NCI-H2107 (cell line): ENCODE data around the gene DGKE.

Experiments used
- DNase-seq: peaks from one replicate; lab custom pipeline; 2025; lab: John Stamatoyannopoulos, UW

Gene DGKE

GRCh38 chr17:56833809-56834379 is at the start of gene DGKE, which contains the start of gene C17orf67:
TSS of gene DGKE (plus strand) at chr17:56834151. CDS start at chr17:56834796, 645 bp downstream.
TSS of gene C17orf67 (minus strand) at chr17:56833920. CDS start at chr17:56815810, 18,110 bp downstream.
- peak; percentile 87 for DNase-seq

- DNase-seq: no peak
Observed at GRCh38 chr17:56785405-56785804, 48.5 kb upstream of the DGKE start.

GRCh38 chr17:56785997-56786680 is 47.8 kb upstream of the DGKE start:
- no peak for DNase-seq

GRCh38 chr17:56786989-56787482 is 46.9 kb upstream of the DGKE start:
- no peak for DNase-seq

- no peak for DNase-seq
Observed at GRCh38 chr17:56792267-56792666, 41.7 kb upstream of the DGKE start.

GRCh38 chr17:56793531-56793930 is 40.4 kb upstream of the DGKE start:
- DNase-seq: no peak

- DNase-seq: no peak
Observed at GRCh38 chr17:56793957-56794356, 40.0 kb upstream of the DGKE start.

GRCh38 chr17:56795221-56795865 is 38.6 kb upstream of the DGKE start:
- no peak for DNase-seq

GRCh38 chr17:56796536-56796935 is 37.4 kb upstream of the DGKE start:
- no peak for DNase-seq

GRCh38 chr17:56798916-56799315 is 35.0 kb upstream of the DGKE start:
- DNase-seq: peak; percentile 22

GRCh38 chr17:56801459-56802178 is 32.3 kb upstream of the DGKE start:
- no peak for DNase-seq

GRCh38 chr17:56803071-56803470 is 30.9 kb upstream of the DGKE start:
- no peak for DNase-seq

- DNase-seq: no peak
Observed at GRCh38 chr17:56804454-56804853, 29.5 kb upstream of the DGKE start.

GRCh38 chr17:56806949-56807348 is 27.0 kb upstream of the DGKE start:
- DNase-seq: no peak

GRCh38 chr17:56807723-56808122 is 26.2 kb upstream of the DGKE start:
- DNase-seq: no peak

- DNase-seq: no peak
Observed at GRCh38 chr17:56808503-56808902, 25.4 kb upstream of the DGKE start.

GRCh38 chr17:56809106-56809819 is 24.7 kb upstream of the DGKE start:
- DNase-seq: no peak

GRCh38 chr17:56809820-56810179 is 24.2 kb upstream of the DGKE start:
- no peak for DNase-seq

- DNase-seq: no peak
Observed at GRCh38 chr17:56810343-56810742, 23.6 kb upstream of the DGKE start.

GRCh38 chr17:56810891-56811775 is 22.8 kb upstream of the DGKE start:
- DNase-seq: no peak

- peak; percentile 31 for DNase-seq
Observed at GRCh38 chr17:56812901-56813388, 21.0 kb upstream of the DGKE start.
